Activated B cell treated with CpG ODN at 0.5 μM for 24 hours (primary cell): ENCODE measurements around the gene COL18A1. TPM values are rescaled to one million over a fixed set of nuclear protein-coding genes. Genes with fewer than 3 reads are reported as not detected.

ENCODE experiments used
- ATAC-seq: fragments of 200-7000 bp; cut with Tn5 transposase; one replicate; pipeline ENCODE4 v1.10.0; 2021; ENCODE audit warnings: low read depth, mild to moderate bottlenecking, moderate library complexity
- CTCF ChIA-PET: fragments of 350-600 bp; sonication (Branson Sonifier 250); formaldehyde crosslinking; loops from one replicate; lab custom pipeline; 2021; ENCODE audit warnings: antibody characterized with exemption; lab: Charles Lee
- POLR2A ChIA-PET: fragments of 350-600 bp; sonication (Branson Sonifier 250); formaldehyde crosslinking; loops from one replicate; lab custom pipeline; 2021; ENCODE audit warnings: antibody characterized with exemption; lab: Charles Lee
- DNase-seq: peaks from one replicate; pipeline ENCODE4 v3.0.0; 2022
- H3K27ac Mint-ChIP-seq: one replicate; pipeline ENCODE4 v1.8.0; 2020; ENCODE audit warnings: mixed read lengths
- H3K27me3 Mint-ChIP-seq: one replicate; pipeline ENCODE4 v1.8.0; 2021; ENCODE audit warnings: mixed read lengths
- H3K36me3 Mint-ChIP-seq: one replicate; pipeline ENCODE4 v1.8.0; 2021; ENCODE audit warnings: low read depth, mixed read lengths
- H3K4me1 Mint-ChIP-seq: one replicate; pipeline ENCODE4 v1.8.0; 2021; ENCODE audit warnings: mixed read lengths
- H3K4me3 Mint-ChIP-seq: one replicate; pipeline ENCODE4 v1.8.0; 2020; ENCODE audit warnings: mild to moderate bottlenecking, mixed read lengths
- H3K9me3 Mint-ChIP-seq: one replicate; pipeline ENCODE4 v1.8.0; 2020; ENCODE audit warnings: mixed read lengths
- CTCF ChIP-seq: fragments of 200-600 bp; IDR thresholded peaks from one replicate; pipeline ENCODE4 v1.8.0; 2022; ENCODE audit warnings: antibody characterized with exemption, mild to moderate bottlenecking
- intact Hi-C: fragments of 100-400 bp; cut with micrococcal nuclease; formaldehyde crosslinking; loops from one replicate; pipeline ENCODE4 v1.15.1; 2024
- total RNA-seq: library from RNA; stranded (reverse); gene quantifications from 2 replicates; pipeline ENCODE4 v1.2.3, GENCODE V29; 2022

Gene COL18A1
- total RNA-seq, 1 donor from 2014 or later = 1.6 TPM

GRCh38 chr21:45516071-45516670 lies 111.2 kb downstream of the COL18A1 start:
- ChIA-PET POLR2A (no interaction called here), CTCF (no interaction called here)
- TF ChIP-seq CTCF = no peak
- peaks cover 2% of the 10 kb centered on the region for H3K4me1 Mint-ChIP-seq
- DNase-seq (no peak), ATAC-seq (no peak)
- H3K27me3 Mint-ChIP-seq = no peaks in the 10 kb centered on the region
- intact Hi-C loops = no loop called here
- no peak overlapping the region for H3K27ac Mint-ChIP-seq
- H3K4me3 Mint-ChIP-seq = no peak overlapping the region
- H3K9me3 Mint-ChIP-seq = peaks cover 25% of the 10 kb centered on the region
- peaks cover 48% of the 10 kb centered on the region for H3K36me3 Mint-ChIP-seq

- H3K4me1 Mint-ChIP-seq = peaks cover 3% of the 10 kb centered on the region
- no peak overlapping the region for H3K4me3 Mint-ChIP-seq
- ATAC-seq = no peak
- DNase-seq = no peak
- peaks cover 54% of the 10 kb centered on the region for H3K36me3 Mint-ChIP-seq
- ChIA-PET CTCF (no interaction called here), POLR2A (no interaction called here)
- TF ChIP-seq CTCF = no peak
- H3K9me3 Mint-ChIP-seq = peaks cover 25% of the 10 kb centered on the region
- no peak overlapping the region for H3K27ac Mint-ChIP-seq
- no peaks in the 10 kb centered on the region for H3K27me3 Mint-ChIP-seq
- intact Hi-C loops = no loop called here
Measured at GRCh38 chr21:45516671-45517151, 111.7 kb downstream of the COL18A1 start.

- H3K4me3 Mint-ChIP-seq = no peak overlapping the region
- ChIA-PET CTCF (no interaction called here), POLR2A (no interaction called here)
- intact Hi-C loops = no loop called here
- no peak overlapping the region for H3K27ac Mint-ChIP-seq
- no peaks in the 10 kb centered on the region for H3K27me3 Mint-ChIP-seq
- TF ChIP-seq CTCF = no peak
- H3K4me1 Mint-ChIP-seq = peaks cover 6% of the 10 kb centered on the region
- ATAC-seq (no peak), DNase-seq (no peak)
- peaks cover 61% of the 10 kb centered on the region for H3K36me3 Mint-ChIP-seq
- H3K9me3 Mint-ChIP-seq = peaks cover 25% of the 10 kb centered on the region
Measured at GRCh38 chr21:45517249-45518065, 112.5 kb downstream of the COL18A1 start.

- ATAC-seq = no peak
- no peak for TF ChIP-seq CTCF
- Mint-ChIP-seq H3K4me3 (no peak overlapping the region), H3K4me1 (peaks cover 6% of the 10 kb centered on the region), H3K9me3 (peaks cover 25% of the 10 kb centered on the region), H3K27ac (no peak overlapping the region), H3K27me3 (no peaks in the 10 kb centered on the region), H3K36me3 (peaks cover 68% of the 10 kb centered on the region)
- CTCF ChIA-PET = no interaction called here
- no peak for DNase-seq
- POLR2A ChIA-PET = no interaction called here
- intact Hi-C loops = no loop called here
Measured at GRCh38 chr21:45518742-45519141, 113.8 kb downstream of the COL18A1 start.

- no peak for TF ChIP-seq CTCF
- no peaks in the 10 kb centered on the region for H3K27me3 Mint-ChIP-seq
Measured at GRCh38 chr21:45519182-45519581, 114.2 kb downstream of the COL18A1 start.

More at GRCh38 chr21:45519182-45519581, 114.2 kb downstream of the COL18A1 start:
- Mint-ChIP-seq H3K36me3 (peaks cover 65% of the 10 kb centered on the region), H3K9me3 (peaks cover 25% of the 10 kb centered on the region), H3K27ac (no peak overlapping the region), H3K4me1 (peaks cover 6% of the 10 kb centered on the region), H3K4me3 (no peak overlapping the region)
- ChIA-PET POLR2A (no interaction called here), CTCF (no interaction called here)
- ATAC-seq (no peak), DNase-seq (no peak)
- intact Hi-C loops = no loop called here
